HG02981 (cell line): ENCODE results near the gene TAX1BP1.
"Not testable (repeated sequence)": the region's sequence is repeated elsewhere in the genome, so short reads cannot be mapped to it uniquely, and the experiment has no call there.

Source experiments
- ATAC-seq: cut with Tn5 transposase; IDR thresholded peaks from one replicate; pipeline ENCODE4 v1.9.1; 2021; ENCODE audit warnings: mild to moderate bottlenecking, moderate library complexity; ENCODE audit not compliant: unreplicated experiment

TAX1BP1 gene

DNA sequence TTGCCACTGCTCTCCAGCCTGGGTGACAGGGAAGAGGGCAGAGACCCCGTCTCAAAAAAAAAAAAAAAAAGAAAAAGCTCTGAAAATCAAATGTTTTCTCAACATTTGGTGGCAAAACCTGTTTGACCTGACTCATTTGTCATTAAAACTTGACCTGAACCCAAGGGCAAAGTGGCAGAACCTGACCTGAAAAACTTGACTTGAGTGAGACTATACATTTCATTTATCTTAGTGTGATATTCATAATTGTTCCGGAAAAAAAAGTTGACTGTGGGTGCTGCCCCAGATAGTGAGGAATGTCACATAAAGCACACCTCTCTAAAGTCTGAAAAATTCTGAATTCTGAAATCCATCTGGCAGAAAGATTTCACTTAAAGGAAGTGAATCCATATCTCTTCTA lies 2.3 kb upstream of the TAX1BP1 start:
- no peak for ATAC-seq

DNA sequence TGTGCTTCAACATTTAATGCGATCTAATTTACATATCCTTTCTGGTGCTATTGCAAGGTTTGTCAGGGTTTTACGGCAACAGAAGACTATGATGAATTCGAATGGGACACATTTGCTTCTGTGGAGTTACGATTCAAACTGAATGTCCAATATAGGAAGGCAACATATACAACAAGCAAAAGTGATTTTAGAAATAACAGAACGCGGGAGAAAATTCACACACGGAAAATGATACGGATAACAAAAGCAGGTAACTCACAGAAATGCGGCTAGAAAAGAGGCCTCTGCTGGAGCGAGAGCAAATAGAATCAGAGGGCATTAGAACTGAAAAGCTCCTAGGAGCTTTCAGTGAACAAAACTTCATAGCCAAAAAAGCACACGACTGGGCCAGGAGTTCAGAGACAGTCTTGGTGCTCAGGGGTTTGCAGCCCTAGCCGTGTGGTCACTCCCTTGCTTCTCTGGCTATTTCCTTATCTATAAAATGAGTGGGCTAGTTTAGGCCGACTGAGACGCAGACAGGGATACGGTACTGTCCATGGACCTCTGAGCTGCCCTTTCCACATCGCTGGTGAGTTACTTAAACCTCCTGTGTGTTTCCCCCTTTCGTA lies 557 bp upstream of the TAX1BP1 start:
- ATAC-seq = peak; percentile 23

DNA sequence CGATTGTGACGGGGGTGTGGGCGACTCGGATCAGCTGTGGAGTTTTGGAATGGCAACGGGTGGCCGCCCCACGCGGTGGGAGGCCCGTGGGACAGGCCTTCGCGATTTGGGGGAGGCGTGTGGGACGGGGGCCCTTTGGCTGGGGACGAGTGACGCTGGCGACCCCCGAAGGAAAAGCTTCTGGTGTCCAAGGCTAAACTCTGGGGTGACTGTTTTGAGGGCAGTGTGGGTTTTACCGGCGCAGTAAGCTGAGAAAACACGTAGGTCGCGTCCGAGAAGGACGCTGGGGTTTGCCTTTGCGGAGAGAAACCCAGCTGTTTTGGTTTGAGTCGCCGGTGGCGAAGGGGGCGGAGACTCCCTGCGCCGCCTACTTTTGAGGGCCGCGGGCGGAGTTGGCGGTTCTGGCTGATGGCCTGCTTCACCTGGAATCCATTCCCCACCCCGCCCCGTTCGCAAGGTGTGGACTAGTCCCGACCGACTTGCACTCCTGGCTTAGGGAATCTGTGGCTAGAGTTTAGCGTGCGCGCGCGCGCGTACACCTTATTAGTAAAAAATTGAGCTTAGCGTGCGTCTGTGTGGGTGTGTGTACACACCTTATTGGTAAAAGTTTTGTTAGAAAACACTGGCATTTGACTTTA lies 606 bp downstream of the TAX1BP1 start:
- peak; percentile 71 for ATAC-seq

DNA sequence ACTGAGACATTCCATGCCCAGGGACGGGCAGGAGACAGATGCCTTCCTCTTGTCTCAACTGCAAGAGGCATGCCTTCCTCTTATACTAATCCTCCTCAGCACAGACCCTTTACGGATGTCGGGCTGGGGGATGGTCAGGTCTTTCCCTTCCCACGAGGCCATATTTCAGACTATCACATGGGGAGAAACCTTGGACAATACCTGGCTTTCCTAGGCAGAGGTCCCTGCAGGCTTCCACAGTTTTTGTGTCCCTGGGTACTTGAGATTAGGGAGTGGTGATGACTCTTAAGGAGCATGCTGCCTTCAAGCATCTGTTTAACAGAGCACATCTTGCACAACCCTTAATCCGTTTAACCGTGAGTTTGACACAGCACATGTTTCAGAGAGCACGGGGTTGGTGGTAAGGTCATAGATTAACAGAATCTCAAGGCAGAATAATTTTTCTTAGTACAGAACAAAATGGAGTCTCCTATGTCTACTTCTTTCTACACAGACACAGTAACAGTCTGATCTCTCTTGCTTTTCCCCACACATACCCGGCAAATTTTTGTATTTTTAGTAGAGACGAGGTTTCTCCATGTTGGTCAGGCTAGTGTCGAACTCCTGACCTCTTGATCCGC lies 2.2 kb downstream of the TAX1BP1 start:
- ATAC-seq = not testable (repeated sequence)

DNA sequence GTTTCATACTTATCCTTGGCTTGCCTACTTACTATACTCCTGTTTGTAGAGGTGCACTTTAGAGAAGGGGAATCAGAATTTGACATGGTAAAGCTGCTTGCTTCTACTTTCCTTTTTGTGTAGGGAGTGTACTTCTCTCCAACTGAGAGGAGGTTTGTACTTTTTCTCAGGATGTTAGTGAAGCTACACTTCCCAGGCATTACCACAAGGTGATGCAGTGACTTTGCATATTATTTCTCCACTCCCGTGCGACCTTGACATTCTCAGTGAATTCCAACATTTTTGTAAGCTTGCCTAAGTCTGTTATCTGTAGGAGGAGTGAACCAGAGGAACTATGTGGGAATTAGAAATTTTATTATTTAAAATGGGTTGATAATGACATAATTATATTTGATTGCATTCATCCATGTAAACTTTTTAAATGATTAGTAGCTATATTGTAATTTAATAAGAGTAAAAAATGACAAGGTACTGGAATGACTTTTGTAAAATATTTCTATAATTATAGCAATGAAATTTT lies 5.2 kb downstream of the TAX1BP1 start:
- ATAC-seq = no peak

DNA sequence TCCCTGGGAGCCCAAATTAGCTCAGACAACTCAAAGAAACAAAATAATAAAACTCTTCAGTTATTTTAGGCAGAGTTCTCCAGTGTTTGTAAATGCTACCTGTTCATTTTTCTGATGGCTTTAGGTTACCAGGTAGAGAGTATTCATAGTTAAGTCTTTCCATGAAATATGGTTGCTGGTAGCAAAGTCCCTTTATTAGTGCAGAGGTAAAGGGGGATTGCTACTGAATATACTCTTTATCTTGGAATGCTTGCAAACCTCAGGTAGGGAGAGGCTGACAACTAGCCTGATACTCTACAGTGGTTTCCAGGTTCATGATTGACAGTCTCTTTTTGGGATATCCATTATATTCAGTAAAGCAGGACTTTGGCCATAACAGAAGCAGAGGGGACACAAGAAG lies 6.5 kb downstream of the TAX1BP1 start:
- no peak for ATAC-seq

DNA sequence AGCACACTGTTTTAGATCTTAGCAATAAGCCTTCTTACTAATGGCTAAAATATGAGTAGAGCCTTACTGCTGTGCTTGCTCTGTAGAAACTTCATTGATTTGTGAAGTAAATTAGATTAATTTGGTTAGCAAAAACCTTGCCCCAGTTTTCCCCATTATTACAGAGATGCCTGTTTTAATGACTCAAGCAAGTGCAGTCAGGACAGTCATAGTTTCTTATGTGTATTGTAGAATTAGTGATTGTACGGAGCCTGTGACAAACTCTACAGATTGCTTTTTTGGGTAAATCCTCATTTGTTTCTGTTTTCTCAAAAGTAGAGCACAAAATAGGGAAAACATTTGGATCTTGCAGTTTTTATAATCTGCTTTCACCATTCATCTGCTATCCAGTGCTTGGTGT lies 7.0 kb downstream of the TAX1BP1 start:
- no peak for ATAC-seq

DNA sequence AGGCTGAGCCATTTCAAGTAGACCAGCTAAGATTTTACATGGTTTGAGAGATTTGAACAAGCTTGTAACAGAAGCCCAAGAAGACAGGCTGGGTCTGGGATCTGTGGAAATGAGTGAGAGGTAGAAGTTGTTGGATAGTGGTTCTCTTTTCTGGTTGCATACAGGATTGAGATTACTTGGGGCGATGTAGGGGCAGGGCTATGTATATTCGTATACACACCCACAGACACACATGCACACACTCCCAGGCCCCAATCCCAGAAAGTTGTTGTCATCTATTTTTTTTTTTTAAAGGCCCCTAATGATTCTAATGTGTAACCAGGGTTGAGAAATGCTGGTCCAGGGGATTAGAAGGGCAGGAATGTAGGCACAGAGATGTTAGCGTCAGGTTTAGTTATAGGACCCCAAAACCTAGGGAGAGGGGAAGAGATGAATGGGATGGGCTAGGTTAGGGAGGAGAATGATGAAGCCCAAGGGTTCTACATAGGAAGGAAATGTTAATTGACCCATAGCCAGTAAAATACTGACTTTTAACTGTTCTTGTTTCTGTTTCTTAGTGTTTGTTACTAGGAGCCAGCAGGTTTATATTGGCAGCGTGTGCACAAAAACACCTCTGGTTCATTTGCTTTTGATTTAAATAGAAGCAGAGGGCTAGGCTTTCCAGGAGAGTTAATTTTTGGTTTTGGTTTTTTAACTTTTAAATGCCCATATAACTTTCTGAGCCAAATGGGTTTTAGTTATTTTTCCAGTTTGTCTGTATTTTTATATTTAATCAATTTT lies 7.8 kb downstream of the TAX1BP1 start:
- no peak for ATAC-seq

DNA sequence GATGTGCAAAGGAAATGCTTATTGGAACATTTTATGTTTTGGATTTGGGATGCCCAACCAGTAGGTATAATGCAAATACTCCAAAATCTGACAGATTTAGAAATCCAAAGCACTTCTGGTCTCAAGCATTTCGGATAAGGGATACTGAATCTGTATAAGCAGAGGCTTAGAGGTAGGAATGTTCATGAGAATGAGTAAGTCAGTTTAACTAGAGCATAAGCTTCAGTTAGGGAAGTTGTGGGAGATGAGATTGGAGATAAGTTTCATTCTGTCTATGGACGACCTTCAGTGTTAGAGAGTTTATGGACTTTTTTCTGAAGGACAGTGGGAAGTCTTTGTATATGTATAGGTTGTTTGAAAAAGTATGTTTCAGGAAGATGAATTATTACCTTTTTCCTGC lies 10.4 kb downstream of the TAX1BP1 start:
- ATAC-seq = no peak

DNA sequence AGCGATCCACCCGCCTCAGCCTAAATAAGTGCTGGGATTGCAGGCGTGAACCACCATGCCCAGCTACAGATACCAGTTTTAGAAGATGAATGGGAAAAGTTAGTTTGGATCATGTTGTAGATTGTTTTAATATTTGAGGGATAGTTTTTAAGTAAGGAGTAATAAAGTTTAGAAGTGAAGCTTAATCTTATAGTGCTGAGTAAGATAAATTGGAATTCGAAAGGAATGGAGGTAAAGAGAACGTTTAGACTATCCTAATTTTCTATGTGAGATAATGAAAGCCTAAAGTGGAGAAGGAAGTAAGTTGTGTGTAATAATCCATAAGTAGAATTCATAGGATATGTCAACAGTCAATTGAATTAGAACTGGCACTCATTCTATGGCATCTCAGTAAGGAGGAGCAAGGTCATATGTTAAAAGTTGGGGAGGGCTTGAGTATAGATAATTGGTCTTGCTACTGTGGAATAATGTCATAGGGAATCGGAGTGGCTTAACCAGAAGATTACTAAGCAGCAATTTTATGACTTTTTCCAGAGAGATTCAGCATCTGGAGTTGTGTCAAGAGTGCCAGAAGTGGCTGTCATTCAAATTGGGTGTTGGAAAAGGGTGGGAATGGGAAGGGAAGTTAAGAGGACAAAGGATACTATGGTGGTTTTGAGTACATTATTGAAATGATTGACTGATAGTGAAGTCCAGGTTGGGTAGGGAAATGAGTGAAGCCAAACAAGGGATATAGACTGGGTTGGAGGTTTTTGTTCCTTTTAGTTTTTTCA lies 12.1 kb downstream of the TAX1BP1 start:
- no peak for ATAC-seq

DNA sequence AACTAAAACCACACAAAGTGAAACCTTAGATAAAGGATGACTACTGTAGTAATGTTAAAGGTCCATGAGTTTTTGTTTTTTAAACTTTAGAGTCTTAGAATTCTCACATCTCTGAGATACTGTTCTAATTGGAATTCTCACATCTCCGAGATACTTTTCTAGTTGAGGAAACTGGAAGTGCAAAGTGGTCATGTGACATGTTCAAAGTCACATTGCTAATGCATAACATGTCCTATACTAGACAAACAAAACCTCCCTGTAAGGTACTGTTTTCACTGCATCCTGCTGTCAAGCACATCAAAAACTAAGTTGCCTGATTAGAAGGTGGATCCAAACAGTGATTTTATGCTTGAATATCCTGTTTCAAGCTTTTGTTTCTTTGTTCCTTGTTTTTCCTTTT lies 13.9 kb downstream of the TAX1BP1 start:
- ATAC-seq = no peak

DNA sequence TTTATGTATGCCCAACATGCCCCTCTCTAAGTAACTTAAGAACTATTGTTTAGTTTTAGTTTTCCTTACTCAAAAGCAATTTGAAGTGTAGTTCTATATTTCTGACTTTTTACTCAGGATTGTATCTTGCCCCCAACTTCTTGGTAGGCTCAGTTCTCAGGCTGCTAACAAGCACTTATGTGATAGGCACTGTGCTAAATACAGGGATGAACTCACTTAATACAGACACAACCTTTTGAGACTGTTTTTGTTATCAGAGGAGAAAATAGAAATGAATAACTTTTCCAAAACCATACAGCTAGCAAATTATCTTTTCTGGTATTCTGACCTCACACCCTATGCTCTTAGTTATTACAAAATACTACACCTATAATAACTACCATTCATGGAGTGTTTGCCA lies 16.3 kb downstream of the TAX1BP1 start:
- no peak for ATAC-seq

DNA sequence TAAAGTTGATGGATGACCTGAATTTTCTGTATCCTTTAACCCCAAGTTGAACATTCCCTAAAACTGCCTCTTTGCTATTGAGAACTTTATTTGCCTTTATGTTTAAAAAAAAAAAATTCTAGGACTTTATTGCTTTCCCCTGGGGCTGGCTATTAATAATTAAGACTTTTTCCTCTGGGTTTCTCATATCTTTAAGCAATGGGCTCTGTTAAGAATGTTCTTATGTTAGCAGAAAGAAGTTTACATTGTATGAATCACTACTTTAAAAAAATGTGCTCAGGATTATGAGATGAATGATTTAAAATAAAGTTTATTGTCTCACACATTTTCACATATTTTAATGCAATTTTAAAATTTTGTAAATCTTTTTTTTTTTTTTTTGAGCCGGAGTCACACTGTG lies 19.5 kb downstream of the TAX1BP1 start:
- ATAC-seq = no peak

DNA sequence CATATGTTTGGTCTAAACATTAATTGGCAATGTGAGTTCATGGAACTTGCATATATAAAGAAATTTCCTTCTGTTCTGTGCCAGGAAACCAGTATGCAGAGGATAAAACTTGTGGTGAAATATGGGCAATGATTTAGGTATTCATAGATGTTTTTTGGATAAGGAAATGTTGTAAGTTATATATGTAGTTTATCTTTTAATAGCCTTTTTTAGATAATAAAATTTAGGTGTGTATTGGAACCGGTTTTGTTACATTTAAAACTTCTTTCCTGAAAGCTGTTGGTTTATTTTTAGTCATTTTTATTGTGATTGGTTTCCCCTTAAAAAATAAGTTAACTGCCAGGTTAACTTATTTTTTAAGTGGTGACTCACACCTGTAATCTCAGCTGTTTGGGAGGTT lies 22.1 kb downstream of the TAX1BP1 start:
- no peak for ATAC-seq

DNA sequence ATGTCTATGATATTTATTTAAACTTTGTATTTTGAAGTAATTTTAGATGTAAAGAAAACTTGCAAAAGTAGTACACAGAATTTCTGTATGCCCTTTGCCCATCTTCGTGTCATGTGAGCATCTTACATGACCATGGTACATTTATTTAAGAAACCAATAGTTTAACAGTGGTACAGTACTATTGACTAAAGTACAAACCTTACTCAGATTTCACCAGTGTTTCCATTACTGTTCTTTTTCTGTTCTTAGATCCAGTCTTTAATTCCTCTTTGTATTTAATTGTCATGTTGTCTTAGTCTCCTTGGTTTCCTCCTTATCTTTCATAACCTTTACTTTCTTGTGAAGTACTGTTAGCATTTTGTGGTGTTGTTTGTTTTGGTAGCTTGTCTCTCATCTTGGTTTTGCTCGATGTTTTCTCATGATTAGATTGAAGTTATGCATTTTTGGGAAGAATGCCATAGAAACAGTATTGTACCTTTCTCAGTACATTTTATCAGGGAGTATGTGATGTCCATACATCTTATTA lies 24.1 kb downstream of the TAX1BP1 start:
- ATAC-seq = no peak

DNA sequence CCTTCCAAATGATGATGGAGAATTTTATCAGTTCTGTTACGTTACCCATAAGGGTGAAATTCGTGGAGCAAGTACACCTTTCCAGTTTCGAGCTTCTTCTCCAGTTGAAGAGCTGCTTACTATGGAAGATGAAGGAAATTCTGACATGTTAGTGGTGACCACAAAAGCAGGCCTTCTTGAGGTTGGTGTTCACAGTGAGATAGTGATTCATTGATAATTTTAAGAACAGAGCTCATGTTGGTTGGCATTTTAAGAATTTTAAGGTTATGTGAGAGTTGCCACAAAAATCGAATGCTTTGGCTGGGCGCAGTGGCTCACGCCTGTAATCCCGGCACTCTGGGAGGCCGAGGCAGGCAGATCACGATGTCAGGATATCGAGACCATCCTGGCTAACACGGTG lies 25.9 kb downstream of the TAX1BP1 start:
- no peak for ATAC-seq

DNA sequence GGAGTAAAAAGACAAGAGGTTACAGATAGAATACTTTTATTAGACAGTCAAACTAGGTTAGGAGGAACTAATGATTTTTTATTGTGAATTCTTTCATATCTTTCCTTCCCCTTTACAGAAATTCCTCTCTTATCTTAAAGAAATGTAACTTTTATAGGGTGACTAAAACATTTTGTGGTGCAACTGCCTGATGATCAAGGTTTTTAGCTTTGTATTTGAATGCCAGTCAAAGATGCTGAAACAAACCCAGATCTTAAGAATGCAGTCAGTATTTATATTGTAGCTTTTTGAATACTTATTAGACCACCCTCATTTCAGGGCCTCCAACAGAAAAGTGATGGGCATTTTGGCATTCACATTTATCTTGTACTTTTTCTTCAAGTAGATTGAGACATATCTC lies 27.4 kb downstream of the TAX1BP1 start:
- ATAC-seq = no peak

DNA sequence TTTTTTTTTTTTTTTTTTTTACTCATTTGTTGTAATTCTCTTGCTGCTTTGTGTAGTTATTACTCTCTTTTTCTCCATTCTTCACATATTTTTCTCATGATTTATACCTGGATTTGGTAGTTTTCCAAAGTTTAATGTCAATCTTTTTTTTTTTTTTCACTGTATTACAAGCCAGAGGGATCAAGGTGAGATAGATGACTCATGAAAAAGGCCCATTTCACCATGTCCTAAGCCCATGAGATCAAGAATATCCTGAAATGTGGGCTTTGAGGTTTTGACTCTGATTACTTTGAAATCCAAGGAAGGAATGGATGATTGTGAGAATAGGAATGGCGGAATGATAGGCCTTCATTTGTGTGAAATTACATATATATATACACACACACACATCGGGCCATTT lies 31.1 kb downstream of the TAX1BP1 start:
- no peak for ATAC-seq

DNA sequence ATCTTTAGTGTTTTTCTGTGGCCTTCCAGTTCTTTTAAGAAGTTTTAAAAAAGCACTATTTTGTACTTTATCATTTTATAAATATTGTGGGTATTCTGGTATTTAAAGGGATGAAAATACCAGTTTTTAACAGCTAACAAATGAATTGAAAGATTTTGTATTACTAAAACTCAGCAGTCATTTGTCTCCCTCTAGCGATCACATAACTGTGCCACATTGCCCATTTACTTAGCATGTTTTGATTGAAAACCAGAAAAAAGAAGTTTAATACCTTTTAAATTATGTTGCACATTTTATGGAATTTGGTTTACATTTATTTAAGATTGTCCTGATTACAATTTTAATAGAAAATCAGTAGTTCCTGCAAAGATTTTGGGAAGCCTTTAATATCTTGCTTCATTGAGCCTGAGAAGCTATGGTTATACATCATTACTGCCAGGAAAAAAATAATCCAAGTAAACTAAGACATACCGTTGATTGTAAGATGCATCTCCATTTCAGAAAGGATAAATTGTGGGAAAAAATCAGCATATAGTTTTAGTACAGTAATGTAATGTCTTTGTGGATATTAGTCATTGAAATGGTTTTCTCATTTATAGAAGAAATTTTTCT lies 34.9 kb downstream of the TAX1BP1 start:
- ATAC-seq = no peak

DNA sequence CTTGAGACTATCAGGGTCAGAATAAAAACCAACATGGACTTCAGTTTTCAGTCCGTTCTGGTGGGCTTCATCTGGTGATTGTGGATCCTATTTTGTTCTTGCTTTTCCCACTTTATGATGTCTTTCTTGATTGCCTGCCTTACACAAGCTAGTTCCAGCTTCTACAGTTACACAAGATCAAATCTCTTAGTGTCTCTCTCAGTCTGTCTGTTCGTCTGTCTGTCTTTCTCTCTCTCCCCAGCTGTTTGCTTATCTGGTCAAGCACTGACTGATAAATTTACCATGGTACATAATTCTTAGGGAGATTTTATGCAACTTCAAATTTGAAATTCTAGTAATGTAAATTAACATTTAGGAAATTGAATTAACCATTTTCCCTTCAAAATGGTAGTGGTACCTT lies 35.8 kb downstream of the TAX1BP1 start:
- no peak for ATAC-seq
